NCI-H82 treated with DMSO at 0.1 percent for 48 hours (cell line): ENCODE data around the gene BAHCC1.

Experiments
- DNase-seq: peaks from one replicate; lab custom pipeline; 2025; ENCODE audit not compliant: unreplicated experiment; lab: John Stamatoyannopoulos, UW

Gene BAHCC1

GRCh38 chr17:81386141-81386645 is 9.1 kb upstream of the BAHCC1 start:
- no peak for DNase-seq

GRCh38 chr17:81386646-81387099 is 8.6 kb upstream of the BAHCC1 start:
- no peak for DNase-seq

GRCh38 chr17:81387100-81388090 is 7.9 kb upstream of the BAHCC1 start:
- no peak for DNase-seq

GRCh38 chr17:81388091-81388611 is 7.1 kb upstream of the BAHCC1 start:
- no peak for DNase-seq

DNA sequence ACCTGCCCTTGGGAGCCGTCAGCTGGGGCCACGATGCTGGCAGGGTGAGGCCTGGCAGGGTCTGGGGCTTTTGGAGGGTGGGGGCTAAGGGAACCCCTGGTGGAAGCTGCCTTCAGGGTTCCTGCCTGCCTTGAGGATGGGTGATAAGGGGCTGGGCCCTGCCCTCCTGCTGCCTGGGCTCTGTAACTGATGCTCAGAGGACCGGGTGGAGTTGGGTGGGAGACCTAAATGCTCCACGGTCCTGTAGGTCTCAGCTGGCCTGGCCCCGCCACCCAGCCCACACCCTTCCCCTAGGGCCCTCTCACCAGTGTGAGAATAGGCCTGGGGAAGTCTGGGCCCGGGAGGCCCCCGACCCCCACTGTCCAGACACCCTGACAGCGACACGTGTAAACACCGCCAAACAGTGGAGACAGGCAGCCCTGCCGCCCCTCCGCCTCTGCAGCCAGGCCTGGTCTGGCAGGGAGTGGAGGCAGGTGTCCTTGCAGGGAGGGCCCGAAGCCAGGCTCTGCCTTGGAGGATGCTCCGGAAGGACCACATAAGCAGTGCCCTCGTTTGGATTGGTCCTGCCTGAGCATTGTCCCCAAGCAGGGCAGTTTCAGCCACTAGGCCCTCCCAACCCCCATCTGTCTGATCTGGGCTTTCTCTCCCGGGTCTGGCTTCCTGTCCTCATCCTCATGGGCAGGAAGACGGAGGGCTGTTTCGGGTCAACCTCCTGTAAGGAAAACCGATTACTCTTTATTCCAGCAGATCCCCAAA is 6.5 kb upstream of the BAHCC1 start:
- DNase-seq = no peak

DNA sequence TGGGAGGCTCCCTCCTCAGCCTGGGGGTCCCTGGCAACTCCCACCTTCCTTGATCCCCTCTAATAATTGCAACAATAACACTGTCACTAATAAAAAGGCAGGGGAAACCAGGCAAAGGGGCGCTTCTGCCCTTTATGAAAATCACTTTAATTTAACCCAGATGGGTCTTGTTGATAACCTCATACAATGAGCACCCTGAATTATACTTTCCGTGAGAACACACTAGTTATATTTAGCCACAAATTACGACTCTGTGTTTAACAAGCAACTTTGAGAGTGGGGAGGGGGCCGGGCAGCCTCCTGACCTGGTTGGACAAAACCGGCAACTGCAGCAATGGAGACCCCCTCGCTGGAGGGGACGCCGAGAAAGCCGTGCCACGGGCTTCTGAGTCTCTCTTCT is 5.7 kb upstream of the BAHCC1 start:
- no peak for DNase-seq

- no peak for DNase-seq
Measured at GRCh38 chr17:81390029-81390872, 5.0 kb upstream of the BAHCC1 start.

DNA sequence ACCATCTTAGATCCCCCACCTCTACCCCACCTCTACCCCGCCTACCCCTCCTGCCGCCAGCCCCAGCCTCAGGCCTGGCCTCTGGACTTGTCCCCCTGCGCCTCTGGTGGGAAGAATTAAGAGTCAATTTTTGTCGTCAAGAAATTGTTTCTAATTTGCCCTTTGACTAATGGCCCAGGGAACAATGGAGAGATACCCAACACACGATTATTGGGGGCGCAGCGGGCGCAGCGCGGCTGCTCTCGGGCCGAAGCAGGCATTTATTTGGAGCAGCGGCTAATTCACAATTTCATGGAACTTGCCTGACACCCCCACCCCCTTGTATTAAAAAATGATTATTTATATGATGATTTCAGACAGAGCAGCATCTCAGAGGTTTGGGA is 4.4 kb upstream of the BAHCC1 start:
- DNase-seq = no peak

DNA sequence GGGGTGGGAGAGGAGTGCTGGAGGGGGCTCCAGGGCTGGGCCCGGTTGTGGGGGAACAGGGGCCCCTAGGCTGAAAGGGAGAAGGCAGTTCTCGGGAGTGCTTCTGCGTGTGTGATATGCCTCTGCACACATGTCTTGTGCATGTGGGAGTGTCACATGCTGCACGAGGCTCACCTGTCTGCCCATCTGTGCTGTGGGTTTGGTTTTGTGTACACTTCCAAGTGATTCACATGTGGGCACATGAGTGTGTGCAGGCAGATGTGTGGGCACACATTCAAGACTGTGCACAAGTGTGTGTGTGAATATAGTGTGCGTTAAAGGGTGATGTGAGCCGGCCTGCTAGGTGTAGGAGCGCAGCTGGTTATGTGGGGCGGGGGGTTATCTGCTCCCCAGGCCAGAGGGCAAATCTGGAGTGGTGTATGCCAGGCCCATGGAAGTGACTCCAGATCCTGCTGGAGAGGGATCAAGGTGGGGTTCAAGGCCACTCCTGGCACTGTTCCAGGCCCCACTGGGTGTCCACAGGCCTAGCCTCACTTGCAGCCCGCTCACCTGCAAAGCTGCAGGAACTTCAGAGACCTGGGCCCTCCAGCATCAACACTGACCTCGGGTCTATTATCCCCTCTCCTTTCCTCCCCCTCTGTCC is 3.8 kb upstream of the BAHCC1 start:
- no peak for DNase-seq

DNA sequence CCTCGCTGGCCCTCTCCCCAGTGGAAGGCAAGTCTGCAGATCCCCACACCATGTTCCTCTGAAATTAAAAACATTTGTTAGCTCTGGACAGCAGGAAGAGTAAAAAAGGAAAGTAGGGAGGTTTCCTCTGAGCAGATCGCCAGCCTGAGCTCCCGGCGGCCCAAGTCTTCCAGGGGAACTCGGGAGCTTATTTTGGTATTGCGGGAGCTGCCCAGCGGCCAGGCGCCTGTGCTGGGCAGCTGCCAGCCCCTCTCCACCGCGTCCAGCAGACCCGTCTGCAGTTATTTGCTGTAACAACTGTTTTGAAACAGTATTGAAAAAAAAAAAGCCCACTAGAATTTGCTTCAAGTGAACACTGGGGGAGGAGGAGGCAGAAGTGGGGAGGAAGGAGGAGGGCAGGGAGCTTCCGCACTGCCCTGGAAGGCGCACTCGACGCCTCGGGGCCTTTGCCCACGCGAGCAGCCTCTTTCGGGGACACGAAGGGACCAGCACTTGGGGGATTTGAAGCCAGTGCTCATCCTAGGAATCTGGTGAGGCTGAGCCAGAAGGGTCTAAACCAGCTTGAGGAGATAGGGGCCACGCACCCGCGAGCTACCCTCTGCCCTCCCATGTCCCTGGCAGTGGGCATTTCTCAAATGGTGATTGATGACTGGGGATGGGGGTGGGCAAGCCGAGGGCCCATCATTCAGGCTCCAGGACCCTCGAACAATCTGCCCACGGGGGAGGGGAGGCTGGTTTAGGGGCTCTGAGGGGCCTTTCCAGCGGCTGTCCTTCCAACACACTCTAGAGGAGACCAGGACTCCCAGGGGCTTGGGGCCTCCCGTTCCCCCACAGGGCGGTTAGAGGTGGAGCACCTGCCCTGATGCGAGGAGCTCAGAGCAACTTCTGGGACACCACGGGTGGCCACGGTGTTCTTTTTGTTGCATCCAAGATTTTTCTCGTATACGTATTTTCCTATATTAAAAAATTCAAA is 3.0 kb upstream of the BAHCC1 start:
- DNase-seq = no peak

DNA sequence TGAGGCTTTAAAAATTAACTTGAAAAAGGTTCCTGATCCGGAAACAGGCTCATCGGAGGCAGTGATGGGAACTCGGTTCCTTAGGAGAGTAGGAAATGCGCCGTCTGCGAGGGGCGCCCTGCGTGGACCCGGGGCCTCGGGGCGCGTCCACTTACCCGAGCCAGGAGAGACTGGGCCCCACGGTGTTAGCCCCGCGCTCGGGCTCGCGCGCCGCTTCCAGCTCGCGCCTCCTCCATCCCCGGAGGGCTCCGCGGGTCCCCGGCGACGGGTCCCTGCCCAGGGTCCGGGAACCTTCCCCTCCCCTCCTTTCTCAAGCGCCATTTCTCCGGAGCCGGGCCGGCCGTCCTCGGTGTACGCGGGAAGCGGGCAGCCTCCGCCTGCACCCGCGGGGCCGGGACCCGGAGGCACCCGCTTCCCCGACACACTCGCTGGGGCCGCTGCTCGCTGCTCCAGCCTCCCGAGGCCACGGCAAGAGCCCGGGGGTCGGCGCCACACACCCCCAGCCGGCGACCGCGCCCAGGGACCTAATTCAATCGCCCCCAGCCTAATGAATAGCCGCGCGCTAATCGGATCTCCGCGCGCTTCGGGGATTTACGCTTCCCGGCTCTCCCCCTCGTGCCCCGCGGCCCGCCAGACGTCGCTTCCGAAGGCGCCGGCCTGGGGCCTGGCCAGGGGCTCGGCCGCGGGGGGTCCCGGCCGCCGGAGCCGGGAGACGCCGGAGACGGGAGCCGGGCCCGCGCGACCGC is 2.2 kb upstream of the BAHCC1 start:
- peak; percentile 66 for DNase-seq

DNA sequence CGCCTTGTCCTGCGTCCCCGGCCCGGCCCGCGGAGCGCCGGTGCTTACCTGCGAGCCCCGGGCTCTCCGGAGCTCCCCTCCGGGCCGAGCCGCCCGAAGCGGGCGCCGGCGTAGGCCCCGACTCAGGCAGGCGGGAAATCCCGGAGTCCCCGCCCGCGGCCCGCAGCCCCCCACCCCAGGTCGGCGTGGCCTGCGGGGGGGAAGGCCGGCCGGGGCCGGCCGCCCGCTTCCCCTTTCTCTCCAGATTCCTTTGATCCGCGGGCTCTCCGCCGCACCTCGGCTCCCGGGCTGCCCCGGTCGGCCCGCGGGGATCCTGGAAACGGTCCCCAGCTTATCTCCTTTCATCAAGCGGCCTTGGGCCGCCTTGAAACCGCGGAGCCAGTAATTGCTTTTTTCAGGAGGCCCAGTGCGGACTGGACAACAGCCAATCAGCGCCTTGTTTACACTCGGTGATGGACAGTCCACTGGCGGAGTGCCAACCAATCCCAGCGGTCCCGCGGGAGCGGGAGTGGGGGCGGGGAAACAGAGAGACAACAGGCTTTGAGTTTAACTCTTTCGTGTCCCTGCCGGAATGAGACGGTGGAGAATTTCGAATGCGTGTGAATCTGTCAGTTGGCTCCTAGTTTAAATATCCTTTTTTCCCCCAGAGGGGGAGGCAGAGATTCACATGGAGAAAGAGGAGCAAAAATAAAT is 1.4 kb upstream of the BAHCC1 start:
- peak; percentile 95 for DNase-seq

GRCh38 chr17:81394377-81394920 is 808 bp upstream of the BAHCC1 start:
- DNase-seq = no peak

DNA sequence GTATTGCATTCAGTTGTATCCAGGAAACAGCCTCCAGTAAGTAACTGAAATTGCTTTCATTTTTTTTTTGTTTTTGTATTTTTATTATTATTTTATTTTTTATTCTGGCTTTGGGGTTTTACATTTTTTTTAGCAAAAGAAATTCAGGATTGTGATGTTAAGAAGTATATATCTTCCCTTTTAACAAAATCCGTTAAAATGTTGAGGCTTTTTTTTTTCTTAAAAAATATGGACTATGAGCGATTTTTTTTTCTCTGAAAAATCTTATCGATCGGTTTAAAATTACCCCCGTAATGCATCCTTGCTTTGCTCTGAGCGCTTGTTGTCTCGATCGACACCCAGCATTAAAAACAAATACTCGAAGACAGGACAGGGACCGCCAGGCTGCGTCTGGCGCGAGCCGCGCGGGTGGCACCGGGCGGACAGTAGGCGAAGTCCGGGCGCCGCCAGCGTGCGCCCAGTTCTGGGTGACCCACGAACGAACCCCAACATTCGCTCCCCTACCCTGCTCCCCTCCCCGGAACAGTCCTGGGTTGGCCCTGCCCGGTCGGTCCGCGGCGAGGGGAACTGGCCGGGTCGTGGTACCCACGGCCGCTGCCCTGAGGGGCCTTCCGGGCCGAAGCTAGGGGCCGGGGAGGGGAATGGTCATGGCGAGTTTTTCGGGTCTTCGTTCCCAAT is 482 bp downstream of the BAHCC1 start:
- no peak for DNase-seq

- DNase-seq = no peak
Measured at GRCh38 chr17:81396278-81396721, 1.0 kb downstream of the BAHCC1 start.

GRCh38 chr17:81396722-81397313 is 1.6 kb downstream of the BAHCC1 start:
- DNase-seq = peak; percentile 54
